Panc1 (cell line): ENCODE measurements around the gene C6orf132.

ENCODE experiments used
- CTCF ChIP-seq: fragments of 450-650 bp; IDR thresholded peaks from 2 replicates; pipeline ENCODE4 v1.5.1; 2017; ENCODE audit warnings: mild to moderate bottlenecking
- REST ChIP-seq, 2 experiments: IDR thresholded peaks; 2 replicates each; pipeline ENCODE4 v1.6.1; 2011 to 2012; ENCODE audit warnings: low read depth in 2 of 2, control low read depth in 1 of 2, low read length in 1 of 2, mild to moderate bottlenecking in 1 of 2, moderate library complexity in 1 of 2; ENCODE audit not compliant: insufficient read depth in 1 of 2

- no peak for TF ChIP-seq REST (IDR thresholded peaks at IDR 0.05; ENCODE audit: insufficient read depth in 1 of 2, low read depth in 2 of 2, low read length in 1 of 2)
- TF ChIP-seq CTCF = no peak
Observed at GRCh38 chr6:42173101-42173500, 30.7 kb upstream of the C6orf132 start, which contains the start of gene GUCA1A.
